Uterus (tissue), 4 donors: Measurements from ENCODE around the gene ADAMTS9. TPM values are rescaled to one million over a fixed set of nuclear protein-coding genes. Genes with fewer than 3 reads are reported as not detected.

ENCODE experiments used
- DNase-seq, 2 donors: peaks; one replicate each; pipeline ENCODE4 v3.0.0-alpha.2; 2019 to 2020
- H3K27ac ChIP-seq, 2 donors: fragments of 200-600 bp; sonication (generic); 1 replicate in 1 of 2; 2 replicates in 1 of 2; pipeline ENCODE4 v1.5.1; 2016 to 2018
- H3K27me3 ChIP-seq, 2 donors: fragments of 200-600 bp; sonication (generic); one replicate each; pipeline ENCODE4 v1.5.1; 2018 to 2019; ENCODE audit warnings: control low read depth in 1 of 2
- H3K36me3 ChIP-seq, 2 donors: fragments of 200-600 bp; sonication (generic); one replicate each; pipeline ENCODE4 v1.5.1; 2019; ENCODE audit warnings: control low read depth in 1 of 2
- H3K4me1 ChIP-seq, 2 donors: fragments of 200-600 bp; sonication (generic); one replicate each; pipeline ENCODE4 v1.5.1; 2018 to 2019; ENCODE audit warnings: control low read depth in 1 of 2
- H3K4me3 ChIP-seq, 2 donors: fragments of 200-600 bp; sonication (generic); 1 replicate in 1 of 2; 2 replicates in 1 of 2; pipeline ENCODE4 v1.5.1; 2018 to 2019; ENCODE audit warnings: mild to moderate bottlenecking in 1 of 2
- H3K9me3 ChIP-seq, 2 donors: fragments of 200-600 bp; sonication (generic); one replicate each; pipeline ENCODE4 v1.5.1; 2019; ENCODE audit warnings: control low read depth in 1 of 2
- POLR2A ChIP-seq, 2 donors: fragments of 450-650 bp; IDR thresholded peaks; one replicate each; pipeline ENCODE4 v1.6.1; 2016; ENCODE audit warnings: antibody characterized with exemption in 2 of 2, mild to moderate bottlenecking in 1 of 2, moderate library complexity in 1 of 2
- intact Hi-C: fragments of 100-400 bp; cut with DNase I; formaldehyde crosslinking; loops from one replicate; pipeline ENCODE4 v1.15.1; 2023; ENCODE audit warnings: low total_unique reads
- total RNA-seq, 4 donors: library from RNA; depleted of rRNA in 3 of 4; stranded (reverse); fragments of >200 nt in 3 of 4; gene quantifications; one replicate each; pipeline versions ENCODE4 v1.1.0 to v1.2.4, GENCODE V29; 2014 to 2023
- TF ChIP-seq, protein P1 (sequence below), 4 experiments: fragments of 200-600 bp in 2 of 4; fragments of 450-650 bp in 2 of 4; sonication (generic) in 2 of 4; IDR thresholded peaks; one replicate each; pipeline ENCODE4 v1.5.1; 2016 to 2019; ENCODE audit warnings: antibody characterized with exemption in 4 of 4, mild to moderate bottlenecking in 2 of 4, moderate library complexity in 1 of 4
- donor health status: DM: yes; HTN: yes; CAD: no.

The ADAMTS9 gene
- total RNA-seq, 4 donors from 2014 or later: 17.4 to 197 (median 160) TPM

DNA sequence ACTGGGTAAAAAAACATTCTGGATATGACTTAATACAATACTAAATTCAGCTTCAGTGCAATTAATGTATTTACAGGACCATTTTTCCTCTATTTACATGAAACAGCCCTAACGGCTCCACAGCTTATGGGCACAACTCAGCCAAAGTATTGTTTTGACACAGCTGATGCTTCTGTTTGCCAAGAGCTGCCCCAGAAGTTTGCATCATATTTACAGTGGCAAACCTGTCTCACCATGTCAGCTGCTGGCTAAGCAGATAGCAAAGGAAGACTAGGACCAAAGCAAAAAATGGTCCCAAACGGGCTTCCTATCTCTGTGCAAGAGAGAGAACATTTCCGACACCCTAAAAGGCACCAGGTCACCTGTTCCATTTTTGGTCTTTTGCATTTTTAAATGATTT lies 94.5 kb downstream of the ADAMTS9 start:
- Histone ChIP-seq H3K27ac (no peak overlapping the region), H3K36me3 (no peaks in the 10 kb centered on the region), H3K4me3 (no peak overlapping the region), H3K4me1 (no peaks in the 10 kb centered on the region), H3K9me3 (no peaks in the 10 kb centered on the region), H3K27me3 (no peaks in the 10 kb centered on the region)
- no peak for DNase-seq
- no peak for TF ChIP-seq POLR2A (IDR thresholded peaks at IDR 0.05)
- TF ChIP-seq, protein P1, sequence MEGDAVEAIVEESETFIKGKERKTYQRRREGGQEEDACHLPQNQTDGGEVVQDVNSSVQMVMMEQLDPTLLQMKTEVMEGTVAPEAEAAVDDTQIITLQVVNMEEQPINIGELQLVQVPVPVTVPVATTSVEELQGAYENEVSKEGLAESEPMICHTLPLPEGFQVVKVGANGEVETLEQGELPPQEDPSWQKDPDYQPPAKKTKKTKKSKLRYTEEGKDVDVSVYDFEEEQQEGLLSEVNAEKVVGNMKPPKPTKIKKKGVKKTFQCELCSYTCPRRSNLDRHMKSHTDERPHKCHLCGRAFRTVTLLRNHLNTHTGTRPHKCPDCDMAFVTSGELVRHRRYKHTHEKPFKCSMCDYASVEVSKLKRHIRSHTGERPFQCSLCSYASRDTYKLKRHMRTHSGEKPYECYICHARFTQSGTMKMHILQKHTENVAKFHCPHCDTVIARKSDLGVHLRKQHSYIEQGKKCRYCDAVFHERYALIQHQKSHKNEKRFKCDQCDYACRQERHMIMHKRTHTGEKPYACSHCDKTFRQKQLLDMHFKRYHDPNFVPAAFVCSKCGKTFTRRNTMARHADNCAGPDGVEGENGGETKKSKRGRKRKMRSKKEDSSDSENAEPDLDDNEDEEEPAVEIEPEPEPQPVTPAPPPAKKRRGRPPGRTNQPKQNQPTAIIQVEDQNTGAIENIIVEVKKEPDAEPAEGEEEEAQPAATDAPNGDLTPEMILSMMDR (IDR thresholded peaks at IDR 0.05): no peak
- intact Hi-C loops: no loop called here

DNA sequence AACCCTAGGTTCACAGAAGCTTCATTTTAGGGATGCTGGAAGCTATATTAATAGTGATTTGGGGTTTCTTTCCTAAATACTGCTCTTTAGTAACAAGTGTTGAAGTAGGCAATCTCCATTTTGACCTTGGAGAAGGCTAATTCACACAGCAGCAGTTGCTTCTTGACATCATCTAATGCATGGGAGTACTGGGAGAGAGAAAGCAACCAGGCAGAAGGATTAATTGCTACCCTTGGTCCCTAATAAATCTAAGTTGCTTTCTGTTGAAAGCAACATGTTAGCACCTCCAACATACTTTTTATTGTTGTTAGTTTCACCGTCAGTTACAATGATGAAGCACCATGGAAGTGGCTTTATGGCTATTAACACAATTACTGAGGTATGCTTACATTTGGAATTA lies 96.2 kb downstream of the ADAMTS9 start:
- Histone ChIP-seq H3K4me1 (no peaks in the 10 kb centered on the region), H3K27ac (no peak overlapping the region), H3K27me3 (no peaks in the 10 kb centered on the region), H3K4me3 (no peak overlapping the region), H3K36me3 (no peaks in the 10 kb centered on the region), H3K9me3 (no peaks in the 10 kb centered on the region)
- TF ChIP-seq POLR2A (IDR thresholded peaks at IDR 0.05): no peak
- TF ChIP-seq, protein P1 (IDR thresholded peaks at IDR 0.05): no peak
- DNase-seq: no peak
- intact Hi-C loops: no loop called here

DNA sequence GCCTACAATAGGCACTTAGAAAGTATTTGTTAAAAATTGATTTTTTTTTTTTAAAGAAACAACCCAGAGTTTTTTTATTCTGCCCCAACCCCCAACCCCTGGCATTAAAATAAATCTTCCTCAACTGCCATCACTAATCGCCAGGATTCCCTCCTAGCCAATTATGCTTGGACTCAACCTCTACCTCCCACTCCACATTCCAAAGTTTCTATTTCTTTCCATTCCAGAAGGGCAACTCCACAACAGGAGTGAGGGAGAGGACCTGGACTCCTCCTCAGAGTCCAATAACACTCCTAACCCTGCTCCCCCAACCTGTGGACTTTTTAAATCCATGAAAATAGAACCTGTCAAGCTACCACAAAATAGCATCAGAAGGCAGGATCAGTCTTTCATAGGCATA lies 99.4 kb downstream of the ADAMTS9 start:
- DNase-seq: no peak
- no peaks in the 10 kb centered on the region for H3K9me3 ChIP-seq
- no peaks in the 10 kb centered on the region for H3K27me3 ChIP-seq
- no peak overlapping the region for H3K4me3 ChIP-seq
- intact Hi-C loops: no loop called here
- H3K4me1 ChIP-seq: peaks cover 0 to 4% of the 10 kb centered on the region in 2 donors
- TF ChIP-seq, protein P1 (IDR thresholded peaks at IDR 0.05): no peak
- no peak for TF ChIP-seq POLR2A (IDR thresholded peaks at IDR 0.05)
- H3K36me3 ChIP-seq: no peaks in the 10 kb centered on the region
- H3K27ac ChIP-seq: no peak overlapping the region

DNA sequence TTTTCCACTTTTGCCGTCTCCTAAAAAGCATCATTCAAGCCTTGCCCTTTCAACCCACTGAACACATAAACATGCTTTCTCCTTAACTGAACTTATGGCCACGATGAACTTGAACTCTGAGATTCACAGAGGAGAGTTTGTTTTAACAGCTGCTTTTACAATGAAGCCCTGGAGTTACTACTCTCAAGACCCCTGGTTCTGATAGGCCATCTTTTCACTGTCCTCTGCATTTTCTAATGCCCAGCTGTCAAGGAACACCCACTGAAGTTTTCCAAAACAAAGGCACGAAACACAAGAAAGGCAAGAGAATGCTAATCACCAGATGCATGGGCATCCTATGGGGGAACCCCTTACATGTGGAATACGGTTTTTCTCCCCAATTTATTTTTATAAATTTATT lies 100.8 kb downstream of the ADAMTS9 start:
- Histone ChIP-seq H3K9me3 (no peaks in the 10 kb centered on the region), H3K4me3 (no peak overlapping the region), H3K4me1 (peaks cover 0 to 4% of the 10 kb centered on the region in 2 donors), H3K27ac (no peak overlapping the region), H3K27me3 (no peaks in the 10 kb centered on the region), H3K36me3 (no peaks in the 10 kb centered on the region)
- no peak for DNase-seq
- TF ChIP-seq, protein P1 (IDR thresholded peaks at IDR 0.05): no peak
- TF ChIP-seq POLR2A (IDR thresholded peaks at IDR 0.05): no peak
- intact Hi-C loops: no loop called here

DNA sequence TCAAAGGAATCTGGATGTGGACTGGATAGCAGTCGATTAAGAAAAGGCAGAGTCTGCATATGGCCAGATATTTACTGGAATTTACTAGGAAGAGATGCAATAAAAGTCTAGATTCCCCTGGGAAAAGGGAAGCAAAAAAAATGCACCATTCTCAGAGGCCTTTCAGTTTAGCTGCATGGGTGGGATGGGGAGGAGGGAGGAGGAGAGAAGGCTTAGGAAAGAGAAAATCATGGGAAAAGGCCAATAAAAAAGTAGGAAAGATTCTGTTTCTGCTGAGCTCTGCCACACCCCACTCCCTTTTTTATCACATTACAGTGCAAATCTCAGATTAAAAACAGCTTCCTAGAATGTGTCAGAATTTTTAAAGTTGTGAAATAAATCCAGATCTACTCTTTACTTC lies 103.6 kb downstream of the ADAMTS9 start:
- Histone ChIP-seq H3K4me1 (peaks cover 0 to 4% of the 10 kb centered on the region in 2 donors), H3K36me3 (no peaks in the 10 kb centered on the region), H3K27ac (peak overlapping the region in 1 of 2 donors; percentile 56), H3K9me3 (no peaks in the 10 kb centered on the region), H3K27me3 (no peaks in the 10 kb centered on the region), H3K4me3 (no peak overlapping the region)
- no peak for DNase-seq
- intact Hi-C loops: no loop called here
- no peak for TF ChIP-seq POLR2A (IDR thresholded peaks at IDR 0.05)
- TF ChIP-seq, protein P1 (IDR thresholded peaks at IDR 0.05): no peak
